IPS DF 6.9 (cell line): Measurements from ENCODE around the gene CGREF1.
A peak's percentile ranks its signal among the peaks of the same experiment; 100 is the strongest.

Experiments
- DNase-seq: peaks from one replicate; pipeline ENCODE4 v3.0.0-alpha.2; 2013; ENCODE audit warnings: low read depth, low spot score
- H3K27ac ChIP-seq: one replicate; pipeline ENCODE4 v1.5.1; 2013; ENCODE audit warnings: low read length, control low read depth
- H3K27me3 ChIP-seq: 2 replicates; pipeline ENCODE4 v1.6.1; 2013; ENCODE audit warnings: mild to moderate bottlenecking, low read length; ENCODE audit not compliant: control insufficient read depth, insufficient read depth
- H3K36me3 ChIP-seq: 2 replicates; pipeline ENCODE4 v1.6.1; 2013; ENCODE audit warnings: low read length; ENCODE audit not compliant: control insufficient read depth, insufficient read depth
- H3K4me1 ChIP-seq: 2 replicates; pipeline ENCODE4 v1.6.1; 2013; ENCODE audit warnings: low read length; ENCODE audit not compliant: control insufficient read depth, insufficient read depth
- H3K4me3 ChIP-seq: 2 replicates; pipeline ENCODE4 v1.5.1; 2013; ENCODE audit warnings: mild to moderate bottlenecking, low read length
- H3K9me3 ChIP-seq: 2 replicates; pipeline ENCODE4 v1.6.1; 2013; ENCODE audit warnings: low read length, inconsistent platforms; ENCODE audit not compliant: control insufficient read depth, insufficient read depth
- WGBS: extraction: QIAGEN DNeasy Blood & Tissue Kit; methylation state at CpG from one replicate; pipeline ENCODE4 v1.1.7; 2013; ENCODE audit warnings: mixed read lengths, missing lambda C conversion rate; ENCODE audit not compliant: insufficient read length, insufficient coverage; 5-methylcytosine and 5-hydroxymethylcytosine counted together

Gene CGREF1

GRCh38 chr2:27094353-27094984 is 24.5 kb downstream of the CGREF1 start:
- no peaks in the 10 kb centered on the region for H3K9me3 ChIP-seq
- no peaks in the 10 kb centered on the region for H3K27me3 ChIP-seq
- H3K27ac ChIP-seq = no peak overlapping the region
- no peak for DNase-seq
- no peaks in the 10 kb centered on the region for H3K4me1 ChIP-seq
- no peak overlapping the region for H3K4me3 ChIP-seq
- no peaks in the 10 kb centered on the region for H3K36me3 ChIP-seq
- WGBS = no CpG with 5 or more reads among the region's 24 CpGs

DNA sequence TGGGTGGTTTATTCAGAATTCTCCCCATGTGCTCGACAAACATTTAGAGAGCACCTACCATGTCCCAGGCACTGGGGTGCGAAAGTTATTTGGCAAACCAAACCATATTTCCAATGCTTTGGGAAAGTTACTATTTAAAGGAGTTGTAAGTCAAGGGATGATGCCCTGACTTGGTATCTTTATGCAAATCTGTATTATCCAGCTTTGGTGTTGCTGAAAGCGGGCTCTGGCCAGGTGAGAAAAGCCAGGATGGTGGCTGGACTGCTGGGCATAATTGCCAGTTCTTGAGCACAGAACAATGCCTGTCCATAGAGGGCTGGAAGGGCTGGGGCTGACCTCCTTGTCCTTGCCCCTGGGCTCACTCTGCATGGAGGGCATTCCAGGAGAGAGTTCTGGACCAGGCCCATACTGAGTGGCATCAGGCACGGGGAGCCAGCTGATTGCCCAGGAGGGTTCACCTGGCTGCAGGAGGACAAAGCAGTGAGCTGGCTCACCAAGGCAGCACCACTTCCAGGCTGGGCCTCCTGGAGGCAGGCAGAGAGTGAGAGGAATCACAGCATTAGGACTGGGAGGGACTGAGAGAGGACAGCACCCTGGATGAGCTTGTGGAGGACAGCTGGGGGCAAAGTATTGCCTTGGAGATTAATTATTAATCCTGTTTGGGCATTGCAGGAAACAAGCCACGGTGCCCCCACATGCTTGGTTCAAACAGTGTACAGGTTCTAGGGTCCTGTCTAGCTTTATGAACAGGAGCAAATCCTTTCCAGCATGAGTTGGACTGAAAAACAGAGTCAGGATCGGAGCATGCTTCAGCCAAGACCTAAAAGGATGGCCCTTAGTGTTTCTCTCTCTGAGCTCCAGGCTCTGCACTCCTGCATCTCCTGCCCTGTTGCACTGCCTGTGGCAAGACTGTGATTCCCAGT is 25.2 kb downstream of the CGREF1 start:
- no CpG with 5 or more reads among the region's 6 CpGs for WGBS

DNA sequence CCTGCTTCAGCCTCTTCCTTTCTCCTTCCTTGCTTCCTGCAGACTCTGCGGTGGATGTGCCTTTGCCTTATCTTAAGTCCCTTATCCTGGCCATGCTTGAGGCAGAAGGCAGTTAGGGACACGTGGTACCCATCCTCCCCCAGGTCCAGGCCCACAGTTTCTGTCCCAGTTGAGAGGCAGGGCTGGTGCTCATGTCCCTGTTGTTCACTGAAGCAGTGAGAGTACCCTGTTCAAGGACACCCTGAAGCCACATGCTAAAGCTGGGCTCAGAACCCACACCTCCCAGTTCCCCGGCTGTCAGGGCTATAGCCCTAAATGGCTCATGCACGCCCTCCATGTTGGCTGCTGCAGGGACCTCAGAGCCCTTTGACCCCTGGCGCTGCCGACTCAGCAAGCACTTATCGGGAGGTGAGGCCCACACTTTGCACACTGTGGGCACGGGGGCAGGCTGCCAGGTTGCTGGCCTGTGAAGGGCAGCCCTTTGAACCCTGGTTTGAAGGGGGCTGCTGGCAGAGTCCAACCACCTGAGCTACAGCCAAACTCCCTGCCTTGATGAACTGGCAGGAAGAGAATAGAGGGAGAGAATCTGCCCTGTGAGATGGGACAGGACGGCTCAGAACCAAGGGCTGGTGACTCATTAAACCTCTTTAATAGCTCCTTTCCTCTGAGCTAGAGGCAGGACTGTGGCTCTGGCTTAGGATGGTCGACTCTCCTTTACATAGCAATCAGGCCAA is 26.1 kb downstream of the CGREF1 start:
- H3K4me3 ChIP-seq = no peak overlapping the region
- no CpG with 5 or more reads among the region's 10 CpGs for WGBS
- no peak overlapping the region for H3K27ac ChIP-seq
- no peaks in the 10 kb centered on the region for H3K9me3 ChIP-seq
- DNase-seq = no peak
- no peaks in the 10 kb centered on the region for H3K4me1 ChIP-seq
- no peaks in the 10 kb centered on the region for H3K27me3 ChIP-seq
- H3K36me3 ChIP-seq = no peaks in the 10 kb centered on the region

More for the DNA sequence above, 25.2 kb downstream of the CGREF1 start:
- Histone ChIP-seq H3K4me3 (no peak overlapping the region), H3K9me3 (no peaks in the 10 kb centered on the region), H3K27me3 (no peaks in the 10 kb centered on the region), H3K36me3 (no peaks in the 10 kb centered on the region), H3K27ac (no peak overlapping the region), H3K4me1 (no peaks in the 10 kb centered on the region)
- no peak for DNase-seq

- Histone ChIP-seq H3K27me3 (no peaks in the 10 kb centered on the region), H3K27ac (no peak overlapping the region), H3K9me3 (no peaks in the 10 kb centered on the region), H3K36me3 (no peaks in the 10 kb centered on the region), H3K4me3 (no peak overlapping the region), H3K4me1 (no peaks in the 10 kb centered on the region)
- no CpG with 5 or more reads among the region's 25 CpGs for WGBS
- no peak for DNase-seq
Observed at GRCh38 chr2:27091746-27092695, 26.9 kb downstream of the CGREF1 start.

DNA sequence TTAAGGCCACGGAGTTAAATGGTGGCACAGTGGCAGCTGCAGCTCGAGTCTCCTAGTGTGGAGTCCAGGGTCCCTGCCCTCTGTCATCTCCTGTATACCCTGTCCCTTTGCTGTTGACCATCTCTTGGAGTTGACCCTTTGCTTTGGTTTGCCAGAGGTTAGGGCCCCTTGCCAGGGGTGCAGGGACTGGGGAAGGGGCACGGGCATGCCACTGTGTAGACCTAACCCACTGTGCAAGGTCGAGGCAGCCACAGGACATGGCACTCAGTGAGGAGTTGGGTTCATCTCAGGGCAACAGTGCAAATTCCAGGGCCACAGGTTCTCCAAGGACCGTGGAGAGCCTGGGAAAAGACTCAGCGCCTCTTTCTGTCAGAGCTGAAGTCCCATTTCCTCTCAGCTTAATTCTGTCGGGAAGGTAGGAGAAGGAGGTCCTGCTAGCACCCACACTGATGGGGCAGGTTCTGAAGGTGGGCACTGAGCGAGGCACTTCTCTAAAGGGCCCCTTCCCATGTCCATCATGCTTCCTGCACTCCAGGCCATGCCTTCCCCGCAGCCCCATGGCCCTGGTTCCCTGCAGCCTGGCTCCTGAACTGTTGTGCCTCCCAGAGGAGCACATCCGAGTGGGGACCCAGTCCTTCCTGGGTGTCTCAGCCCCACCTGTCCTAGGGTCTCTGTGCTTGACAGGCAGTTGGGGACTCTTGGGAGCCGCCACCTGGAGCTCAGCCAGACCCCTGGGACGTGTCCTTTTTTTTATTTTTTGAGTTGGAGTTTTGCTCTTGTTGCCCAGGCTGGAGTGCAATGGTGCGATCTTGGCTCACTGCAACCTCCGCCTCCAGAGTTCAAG is 29.6 kb downstream of the CGREF1 start:
- Histone ChIP-seq H3K27ac (no peak overlapping the region), H3K9me3 (no peaks in the 10 kb centered on the region), H3K4me3 (no peak overlapping the region), H3K4me1 (no peaks in the 10 kb centered on the region), H3K36me3 (no peaks in the 10 kb centered on the region), H3K27me3 (no peaks in the 10 kb centered on the region)
- WGBS = no CpG with 5 or more reads among the region's 14 CpGs
- no peak for DNase-seq

DNA sequence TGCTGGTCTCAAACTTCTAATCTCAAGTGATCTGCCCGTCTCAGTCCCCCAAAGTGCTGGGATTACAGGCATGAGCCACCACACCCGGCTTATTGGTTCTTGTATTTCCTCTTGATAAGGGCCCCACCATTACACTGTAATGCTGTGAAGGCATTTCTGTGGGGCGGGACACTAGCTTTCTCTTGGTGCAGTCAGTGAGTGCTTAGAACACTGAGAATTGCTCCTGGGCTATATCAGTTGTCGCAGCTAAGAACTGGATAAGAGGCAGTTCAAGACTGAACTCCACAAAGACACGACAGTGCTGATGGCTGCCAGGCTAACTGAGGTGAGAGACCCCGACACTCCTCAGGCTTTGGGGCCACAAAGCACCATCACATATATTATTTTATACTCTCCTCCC is 30.3 kb downstream of the CGREF1 start:
- H3K27ac ChIP-seq = no peak overlapping the region
- H3K4me1 ChIP-seq = no peaks in the 10 kb centered on the region
- no peak overlapping the region for H3K4me3 ChIP-seq

DNA sequence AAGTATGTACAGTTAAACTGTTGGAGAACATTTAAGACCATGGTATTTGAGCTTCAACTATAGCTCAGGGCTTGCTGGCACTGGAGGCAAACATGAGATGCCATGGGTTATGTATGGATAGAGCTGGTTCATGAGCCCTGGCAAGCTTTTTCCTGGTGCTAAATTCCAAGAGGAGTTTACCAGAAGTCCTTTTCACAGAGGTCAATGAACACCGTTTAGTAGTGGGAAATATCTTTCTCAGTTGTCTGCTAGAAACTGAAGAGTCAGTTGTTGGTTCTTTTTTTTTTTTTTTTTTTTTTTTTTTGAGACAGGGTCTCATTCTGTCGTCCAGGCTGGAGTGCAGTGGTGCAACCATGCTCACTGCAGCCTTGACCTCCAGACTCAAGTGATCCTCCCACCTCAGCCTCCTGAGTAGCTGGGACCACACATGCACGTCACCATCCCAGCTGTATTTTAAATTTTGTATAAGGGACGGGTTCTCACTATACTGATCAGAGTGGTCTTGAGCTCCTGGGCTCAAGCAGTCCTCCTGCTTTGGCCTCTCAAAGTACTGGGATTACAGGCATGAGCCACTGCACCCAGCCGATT is 31.0 kb downstream of the CGREF1 start:
- WGBS = no CpG with 5 or more reads among the region's 5 CpGs
- Histone ChIP-seq H3K27ac (no peak overlapping the region), H3K27me3 (no peaks in the 10 kb centered on the region), H3K4me1 (no peaks in the 10 kb centered on the region), H3K9me3 (no peaks in the 10 kb centered on the region), H3K36me3 (no peaks in the 10 kb centered on the region), H3K4me3 (no peak overlapping the region)
- DNase-seq = no peak

More for the DNA sequence above, 30.3 kb downstream of the CGREF1 start:
- H3K36me3 ChIP-seq = no peaks in the 10 kb centered on the region
- no CpG with 5 or more reads among the region's 6 CpGs for WGBS
- H3K27me3 ChIP-seq = no peaks in the 10 kb centered on the region
- no peaks in the 10 kb centered on the region for H3K9me3 ChIP-seq
- no peak for DNase-seq

DNA sequence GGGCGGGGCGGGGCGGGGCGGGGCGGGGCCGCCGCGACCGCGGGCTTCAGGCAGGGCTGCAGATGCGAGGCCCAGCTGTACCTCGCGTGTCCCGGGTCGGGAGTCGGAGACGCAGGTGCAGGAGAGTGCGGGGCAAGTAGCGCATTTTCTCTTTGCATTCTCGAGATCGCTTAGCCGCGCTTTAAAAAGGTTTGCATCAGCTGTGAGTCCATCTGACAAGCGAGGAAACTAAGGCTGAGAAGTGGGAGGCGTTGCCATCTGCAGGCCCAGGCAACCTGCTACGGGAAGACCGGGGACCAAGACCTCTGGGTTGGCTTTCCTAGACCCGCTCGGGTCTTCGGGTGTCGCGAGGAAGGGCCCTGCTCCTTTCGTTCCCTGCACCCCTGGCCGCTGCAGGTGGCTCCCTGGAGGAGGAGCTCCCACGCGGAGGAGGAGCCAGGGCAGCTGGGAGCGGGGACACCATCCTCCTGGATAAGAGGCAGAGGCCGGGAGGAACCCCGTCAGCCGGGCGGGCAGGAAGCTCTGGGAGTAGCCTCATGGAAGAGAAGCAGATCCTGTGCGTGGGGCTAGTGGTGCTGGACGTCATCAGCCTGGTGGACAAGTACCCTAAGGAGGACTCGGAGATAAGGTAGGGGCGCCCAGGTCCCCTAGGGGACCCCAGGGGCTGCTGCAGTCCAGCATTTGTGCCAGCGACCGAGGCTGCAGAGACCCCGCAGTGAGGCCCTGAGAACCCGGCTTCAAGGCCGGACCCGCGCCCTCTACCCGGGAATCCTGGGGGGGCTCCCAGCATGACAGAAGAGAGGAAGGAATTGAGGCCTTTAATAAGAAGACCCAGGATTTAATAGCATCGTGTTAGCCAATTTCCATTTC is 32.0 kb downstream of the CGREF1 start, which contains the start of gene KHK:
KHK (plus strand) TSS at position 49 of the 870 bp plus-strand sequence; CDS start at position 537, 488 bp downstream.
- WGBS = no CpG with 5 or more reads among the region's 54 CpGs
- DNase-seq = no peak
- no peaks in the 10 kb centered on the region for H3K9me3 ChIP-seq
- H3K36me3 ChIP-seq = no peaks in the 10 kb centered on the region; the same call in 1 of the 2 replicates
- H3K4me1 ChIP-seq = no peaks in the 10 kb centered on the region
- H3K27ac ChIP-seq = no peak within 1 kb of the TSS
- H3K27me3 ChIP-seq = no peaks in the 10 kb centered on the region
- H3K4me3 ChIP-seq = peak within 1 kb of the TSS; percentile 53; the same call in 1 of the 2 replicates
